CD4-positive, alpha-beta T cell (primary cell): ENCODE results near the gene SORT1. TPM values are rescaled to one million over a fixed set of nuclear protein-coding genes. Genes with fewer than 3 reads are reported as not detected.

ENCODE experiments used
- ATAC-seq: fragments of 200-7000 bp; cut with Tn5 transposase; one replicate; pipeline ENCODE4 v1.10.0; 2022; ENCODE audit warnings: mild to moderate bottlenecking; ENCODE audit not compliant: poor library complexity
- CTCF ChIA-PET: fragments of 350-600 bp; sonication (Branson Sonifier 250); formaldehyde crosslinking; loops from one replicate; lab custom pipeline; 2021; ENCODE audit warnings: antibody characterized with exemption, inconsistent platforms; lab: Charles Lee
- POLR2A ChIA-PET: fragments of 350-600 bp; sonication (Branson Sonifier 250); formaldehyde crosslinking; loops from one replicate; lab custom pipeline; 2021; ENCODE audit warnings: antibody characterized with exemption, inconsistent platforms; lab: Charles Lee
- DNase-seq, 14 experiments: peaks; one replicate each; pipeline ENCODE4 v3.0.0-alpha.2; 2013 to 2020; ENCODE audit warnings: mixed read lengths in 2 of 14
- H3K27ac ChIP-seq, 2 donors: one replicate each; pipeline versions ENCODE4 v1.5.1 to v1.7.0; 2013; ENCODE audit warnings: low read length in 2 of 2, low read depth in 1 of 2, mild to moderate bottlenecking in 1 of 2
- H3K27me3 ChIP-seq, 2 experiments: 1 replicate in 1 of 2; 2 replicates in 1 of 2; pipeline versions ENCODE4 v1.6.1 to v1.7.0; 2013; ENCODE audit warnings: low read length in 2 of 2, control low read depth in 1 of 2, mild to moderate bottlenecking in 1 of 2, moderate library complexity in 1 of 2; ENCODE audit not compliant: insufficient read depth in 2 of 2, control insufficient read depth in 1 of 2
- H3K36me3 ChIP-seq: one replicate; pipeline ENCODE4 v1.6.1; 2013; ENCODE audit warnings: low read length, control low read depth; ENCODE audit not compliant: insufficient read depth
- H3K4me1 ChIP-seq: one replicate; pipeline ENCODE4 v1.6.1; 2013; ENCODE audit warnings: low read length, control low read depth; ENCODE audit not compliant: insufficient read depth
- H3K4me3 ChIP-seq: one replicate; pipeline ENCODE4 v1.5.1; 2013; ENCODE audit warnings: mild to moderate bottlenecking, low read length, moderate library complexity
- H3K9me3 ChIP-seq, 2 experiments: 1 replicate in 1 of 2; 2 replicates in 1 of 2; pipeline versions ENCODE4 v1.6.1 to v1.7.0; 2013; ENCODE audit warnings: low read length in 2 of 2, mild to moderate bottlenecking in 2 of 2, control low read depth in 1 of 2, moderate library complexity in 1 of 2; ENCODE audit not compliant: control insufficient read depth in 1 of 2, insufficient read depth in 1 of 2
- H3K27ac Mint-ChIP-seq: one replicate; pipeline ENCODE4 v1.8.0; 2020; ENCODE audit warnings: mixed read lengths
- H3K27me3 Mint-ChIP-seq: one replicate; pipeline ENCODE4 v1.8.0; 2021; ENCODE audit warnings: mixed read lengths
- H3K36me3 Mint-ChIP-seq: one replicate; pipeline ENCODE4 v1.8.0; 2021; ENCODE audit warnings: low read depth, mixed read lengths
- H3K4me1 Mint-ChIP-seq: one replicate; pipeline ENCODE4 v1.8.0; 2021; ENCODE audit warnings: low read depth, mixed read lengths
- H3K4me3 Mint-ChIP-seq: one replicate; pipeline ENCODE4 v1.8.0; 2020; ENCODE audit warnings: mild to moderate bottlenecking, mixed read lengths
- H3K9me3 Mint-ChIP-seq: one replicate; pipeline ENCODE4 v1.8.0; 2020; ENCODE audit warnings: mixed read lengths
- intact Hi-C, 2 experiments: fragments of 100-400 bp; cut with DNase I in 1 of 2; cut with micrococcal nuclease in 1 of 2; formaldehyde crosslinking; loops; one replicate each; pipeline versions ENCODE4 v1.15.1 to v1.9.0; 2023 to 2025; cut with DNase I, micrococcal nuclease
- total RNA-seq, 174 experiments: library from RNA in 2 of 174; stranded (reverse) in 2 of 174; gene quantifications; one replicate each; pipeline ENCODE4 v1.2.3 and lab custom pipeline; 2021 to 2026
- TF ChIP-seq, protein P1 (sequence below): fragments of 200-600 bp; IDR thresholded peaks from one replicate; pipeline ENCODE4 v1.8.0; 2022; ENCODE audit warnings: antibody characterized with exemption, mild to moderate bottlenecking

Gene SORT1
- total RNA-seq, 2 experiments from 2014 or later, result 0.22 to 0.73 TPM

DNA sequence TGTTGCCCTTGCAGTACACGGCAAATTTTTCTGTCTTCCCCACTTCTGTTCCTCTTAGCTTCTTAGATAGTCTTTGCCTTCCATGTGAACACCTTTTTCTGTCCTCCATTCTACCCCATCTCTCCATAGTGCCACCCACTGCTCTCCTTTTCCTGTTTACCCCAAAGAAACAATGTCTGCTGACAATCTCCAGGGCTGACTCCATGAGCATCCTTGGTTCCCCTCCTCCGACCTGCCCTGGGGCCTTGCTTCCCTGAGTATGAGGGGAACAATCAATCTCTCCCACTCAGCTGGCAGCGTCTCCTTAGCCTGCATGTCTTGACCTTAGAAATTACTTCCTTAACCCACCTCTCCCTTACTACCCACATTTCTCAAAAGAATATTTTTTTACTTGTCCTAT is 78.6 kb downstream of the SORT1 start:
- H3K36me3 Mint-ChIP-seq, result no peaks in the 10 kb centered on the region

GRCh38 chr1:109316506-109316905 is 81.2 kb downstream of the SORT1 start:
- Mint-ChIP-seq H3K4me1 (no peaks in the 10 kb centered on the region), H3K36me3 (no peaks in the 10 kb centered on the region), H3K27me3 (no peaks in the 10 kb centered on the region), H3K4me3 (no peak overlapping the region), H3K9me3 (no peaks in the 10 kb centered on the region), H3K27ac (no peak overlapping the region)
- intact Hi-C loops, result no loop called here
- H3K36me3 ChIP-seq, result no peaks in the 10 kb centered on the region
- DNase-seq, result no peak
- TF ChIP-seq, protein P1, sequence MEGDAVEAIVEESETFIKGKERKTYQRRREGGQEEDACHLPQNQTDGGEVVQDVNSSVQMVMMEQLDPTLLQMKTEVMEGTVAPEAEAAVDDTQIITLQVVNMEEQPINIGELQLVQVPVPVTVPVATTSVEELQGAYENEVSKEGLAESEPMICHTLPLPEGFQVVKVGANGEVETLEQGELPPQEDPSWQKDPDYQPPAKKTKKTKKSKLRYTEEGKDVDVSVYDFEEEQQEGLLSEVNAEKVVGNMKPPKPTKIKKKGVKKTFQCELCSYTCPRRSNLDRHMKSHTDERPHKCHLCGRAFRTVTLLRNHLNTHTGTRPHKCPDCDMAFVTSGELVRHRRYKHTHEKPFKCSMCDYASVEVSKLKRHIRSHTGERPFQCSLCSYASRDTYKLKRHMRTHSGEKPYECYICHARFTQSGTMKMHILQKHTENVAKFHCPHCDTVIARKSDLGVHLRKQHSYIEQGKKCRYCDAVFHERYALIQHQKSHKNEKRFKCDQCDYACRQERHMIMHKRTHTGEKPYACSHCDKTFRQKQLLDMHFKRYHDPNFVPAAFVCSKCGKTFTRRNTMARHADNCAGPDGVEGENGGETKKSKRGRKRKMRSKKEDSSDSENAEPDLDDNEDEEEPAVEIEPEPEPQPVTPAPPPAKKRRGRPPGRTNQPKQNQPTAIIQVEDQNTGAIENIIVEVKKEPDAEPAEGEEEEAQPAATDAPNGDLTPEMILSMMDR, result no peak
- no peaks in the 10 kb centered on the region for H3K27me3 ChIP-seq
- no peak overlapping the region for H3K27ac ChIP-seq
- H3K4me1 ChIP-seq, result no peaks in the 10 kb centered on the region
- no peak overlapping the region for H3K4me3 ChIP-seq
- ATAC-seq, result no peak
- CTCF ChIA-PET, result no interaction called here
- POLR2A ChIA-PET, result no interaction called here
- no peaks in the 10 kb centered on the region for H3K9me3 ChIP-seq

More for the DNA sequence above, 78.6 kb downstream of the SORT1 start:
- ATAC-seq (no peak), DNase-seq (no peak)
- Histone ChIP-seq H3K4me3 (no peak overlapping the region), H3K27me3 (no peaks in the 10 kb centered on the region), H3K36me3 (no peaks in the 10 kb centered on the region), H3K4me1 (no peaks in the 10 kb centered on the region), H3K27ac (no peak overlapping the region), H3K9me3 (no peaks in the 10 kb centered on the region)
- ChIA-PET POLR2A (no interaction called here), CTCF (no interaction called here)
- intact Hi-C loops, result no loop called here
- H3K9me3 Mint-ChIP-seq, result no peaks in the 10 kb centered on the region
- TF ChIP-seq, protein P1, result no peak
- H3K4me3 Mint-ChIP-seq, result no peak overlapping the region
- H3K4me1 Mint-ChIP-seq, result no peaks in the 10 kb centered on the region
- H3K27me3 Mint-ChIP-seq, result no peaks in the 10 kb centered on the region
- no peak overlapping the region for H3K27ac Mint-ChIP-seq

DNA sequence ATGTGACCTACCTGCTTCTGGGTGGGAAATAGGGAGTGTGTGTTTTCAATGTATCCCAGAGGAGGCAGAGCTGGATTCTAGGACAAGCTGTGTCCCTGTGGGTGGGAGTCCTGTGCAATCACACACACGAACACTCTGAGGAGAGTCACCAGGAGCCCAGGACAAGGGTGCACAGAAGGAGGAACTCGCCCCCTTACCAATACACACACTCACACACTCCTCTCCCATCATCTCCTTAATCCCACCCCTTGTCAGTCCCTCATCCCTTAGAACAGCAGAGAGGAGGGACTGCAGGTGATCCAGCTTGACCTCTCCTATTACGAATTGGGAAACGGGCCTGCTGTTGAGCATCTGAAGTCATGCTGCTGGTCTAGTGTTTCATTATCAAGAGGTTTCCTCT is 82.4 kb downstream of the SORT1 start:
- no peak for DNase-seq
- Histone ChIP-seq H3K4me3 (no peak overlapping the region), H3K4me1 (no peaks in the 10 kb centered on the region), H3K27ac (no peak overlapping the region), H3K27me3 (no peaks in the 10 kb centered on the region), H3K9me3 (no peaks in the 10 kb centered on the region), H3K36me3 (no peaks in the 10 kb centered on the region)
- no peak overlapping the region for H3K4me3 Mint-ChIP-seq
- H3K36me3 Mint-ChIP-seq, result no peaks in the 10 kb centered on the region
- no peak overlapping the region for H3K27ac Mint-ChIP-seq
- intact Hi-C loops, result no loop called here
- TF ChIP-seq, protein P1, result no peak
- no peaks in the 10 kb centered on the region for H3K9me3 Mint-ChIP-seq
- ChIA-PET POLR2A (no interaction called here), CTCF (no interaction called here)
- no peaks in the 10 kb centered on the region for H3K4me1 Mint-ChIP-seq
- ATAC-seq, result no peak
- H3K27me3 Mint-ChIP-seq, result no peaks in the 10 kb centered on the region
